Osteoblast (primary cell): ENCODE measurements around the gene BCS1L. TPM values are rescaled to one million over a fixed set of nuclear protein-coding genes. Genes with fewer than 3 reads are reported as not detected.
A peak's percentile ranks its signal among the peaks of the same experiment; 100 is the strongest.

ENCODE experiments used
- DNase-seq: peaks from one replicate; pipeline ENCODE4 v3.0.0; 2011; ENCODE audit warnings: low spot score, mixed read lengths; ENCODE audit not compliant: insufficient read length; ENCODE audit errors: missing footprints
- H2AFZ ChIP-seq: 2 replicates; pipeline ENCODE4 v1.6.0; 2011; ENCODE audit warnings: mild to moderate bottlenecking, low read length
- H3K27ac ChIP-seq: 2 replicates; pipeline ENCODE4 v1.5.1; 2011; ENCODE audit warnings: mild to moderate bottlenecking, low read depth, low read length, moderate library complexity
- H3K27me3 ChIP-seq: 2 replicates; pipeline ENCODE4 v1.6.0; 2012; ENCODE audit warnings: mild to moderate bottlenecking, control low read depth, inconsistent platforms, low read length, moderate library complexity; ENCODE audit not compliant: insufficient read depth
- H3K36me3 ChIP-seq: 2 replicates; pipeline ENCODE4 v1.5.1; 2011; ENCODE audit warnings: mild to moderate bottlenecking, low read length, control low read depth, moderate library complexity; ENCODE audit not compliant: insufficient read depth
- H3K4me1 ChIP-seq: 2 replicates; pipeline ENCODE4 v1.5.1; 2011; ENCODE audit warnings: mild to moderate bottlenecking, low read length, control low read depth, moderate library complexity; ENCODE audit not compliant: insufficient read depth
- H3K4me2 ChIP-seq: 2 replicates; pipeline ENCODE4 v1.6.0; 2011; ENCODE audit warnings: mild to moderate bottlenecking, low read length; ENCODE audit not compliant: insufficient read depth
- H3K4me3 ChIP-seq: fragments of 200-600 bp; sonication (generic); 3 replicates; pipeline ENCODE4 v1.5.1; 2012; ENCODE audit warnings: mild to moderate bottlenecking, low read length, inconsistent platforms; ENCODE audit not compliant: insufficient read depth
- H3K79me2 ChIP-seq: 2 replicates; pipeline ENCODE4 v1.6.0; 2012; ENCODE audit warnings: mild to moderate bottlenecking, low read length, control low read depth, inconsistent platforms; ENCODE audit not compliant: insufficient read depth
- H3K9me3 ChIP-seq: 2 replicates; pipeline ENCODE4 v1.5.1; 2011; ENCODE audit warnings: low read depth, low read length, control low read depth
- H4K20me1 ChIP-seq: 2 replicates; pipeline ENCODE4 v1.6.0; 2012; ENCODE audit warnings: mild to moderate bottlenecking, low read length, control low read depth; ENCODE audit not compliant: insufficient read depth
- total RNA-seq: library from RNA; depleted of rRNA; stranded (reverse); fragments of >200 nt; gene quantifications from 2 replicates; pipeline ENCODE4 v1.2.3, GENCODE V29; 2012
- TF ChIP-seq, protein P1 (sequence below): IDR thresholded peaks from 2 replicates; pipeline ENCODE4 v1.5.1; 2011; ENCODE audit warnings: mild to moderate bottlenecking, low read depth, low read length, moderate library complexity; ENCODE audit errors: extremely low read depth

BCS1L gene, protein sequence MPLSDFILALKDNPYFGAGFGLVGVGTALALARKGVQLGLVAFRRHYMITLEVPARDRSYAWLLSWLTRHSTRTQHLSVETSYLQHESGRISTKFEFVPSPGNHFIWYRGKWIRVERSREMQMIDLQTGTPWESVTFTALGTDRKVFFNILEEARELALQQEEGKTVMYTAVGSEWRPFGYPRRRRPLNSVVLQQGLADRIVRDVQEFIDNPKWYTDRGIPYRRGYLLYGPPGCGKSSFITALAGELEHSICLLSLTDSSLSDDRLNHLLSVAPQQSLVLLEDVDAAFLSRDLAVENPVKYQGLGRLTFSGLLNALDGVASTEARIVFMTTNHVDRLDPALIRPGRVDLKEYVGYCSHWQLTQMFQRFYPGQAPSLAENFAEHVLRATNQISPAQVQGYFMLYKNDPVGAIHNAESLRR
- 16.6 and 21.2 TPM in 2 replicates for total RNA-seq

DNA sequence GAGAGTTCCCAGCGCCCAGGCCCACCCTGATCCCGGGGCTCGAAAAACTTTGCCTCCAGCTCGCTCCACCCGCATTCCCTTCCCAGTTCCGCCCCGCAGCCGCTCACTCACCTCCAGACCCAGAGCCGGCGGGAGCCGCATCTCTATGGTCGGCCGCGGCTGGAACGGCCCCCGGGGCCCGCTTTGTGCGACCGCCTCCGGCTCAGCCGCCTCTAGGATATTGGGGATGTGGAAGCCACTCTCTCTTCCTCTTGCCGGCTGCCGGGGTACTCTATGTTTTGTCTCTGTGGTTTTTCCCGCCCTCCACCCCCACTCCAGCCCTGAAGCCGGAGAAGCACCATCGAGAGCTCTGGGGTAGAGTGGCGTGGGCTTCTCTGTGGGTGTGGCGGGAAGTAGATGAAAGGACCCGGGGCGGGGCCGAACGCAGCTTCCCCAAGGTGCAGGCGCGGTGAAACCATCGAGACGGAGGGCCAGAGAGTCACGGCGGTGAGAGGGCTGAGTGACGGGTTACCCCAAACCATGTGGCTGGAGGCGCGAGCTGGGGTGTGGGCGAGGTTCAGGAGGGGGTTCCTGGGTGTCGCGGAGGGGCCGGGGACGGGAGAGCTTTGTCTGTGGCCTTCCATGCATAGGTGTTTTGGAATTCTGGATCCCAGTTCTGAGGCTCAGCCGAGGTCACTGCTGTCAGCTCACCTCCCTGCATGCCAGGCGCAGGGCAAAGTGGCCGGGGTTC lies at the start of gene BCS1L, which contains the start of gene ZNF142:
Gene BCS1L, plus strand, starts transcription at position 426 of the 730 bp plus-strand sequence. CDS start 1,305 bp downstream, outside the sequence.
Gene ZNF142, minus strand, starts transcription at position 366 of the 730 bp plus-strand sequence. CDS start 3,194 bp downstream, outside the sequence.
- Histone ChIP-seq H3K27me3 (no peaks in the 10 kb centered on the region), H4K20me1 (no peaks in the 10 kb centered on the region), H3K36me3 (peaks cover 68% of the 10 kb centered on the region), H3K4me1 (peaks cover 10% of the 10 kb centered on the region), H3K27ac (peak within 1 kb of the TSS; percentile 56), H3K4me2 (peak within 1 kb of the TSS; percentile 88), H3K79me2 (peaks cover 42% of the 10 kb centered on the region), H3K4me3 (peak within 1 kb of the TSS; percentile 82), H2AFZ (peak within 1 kb of the TSS; percentile 92), H3K9me3 (no peaks in the 10 kb centered on the region)
- TF ChIP-seq, protein P1, sequence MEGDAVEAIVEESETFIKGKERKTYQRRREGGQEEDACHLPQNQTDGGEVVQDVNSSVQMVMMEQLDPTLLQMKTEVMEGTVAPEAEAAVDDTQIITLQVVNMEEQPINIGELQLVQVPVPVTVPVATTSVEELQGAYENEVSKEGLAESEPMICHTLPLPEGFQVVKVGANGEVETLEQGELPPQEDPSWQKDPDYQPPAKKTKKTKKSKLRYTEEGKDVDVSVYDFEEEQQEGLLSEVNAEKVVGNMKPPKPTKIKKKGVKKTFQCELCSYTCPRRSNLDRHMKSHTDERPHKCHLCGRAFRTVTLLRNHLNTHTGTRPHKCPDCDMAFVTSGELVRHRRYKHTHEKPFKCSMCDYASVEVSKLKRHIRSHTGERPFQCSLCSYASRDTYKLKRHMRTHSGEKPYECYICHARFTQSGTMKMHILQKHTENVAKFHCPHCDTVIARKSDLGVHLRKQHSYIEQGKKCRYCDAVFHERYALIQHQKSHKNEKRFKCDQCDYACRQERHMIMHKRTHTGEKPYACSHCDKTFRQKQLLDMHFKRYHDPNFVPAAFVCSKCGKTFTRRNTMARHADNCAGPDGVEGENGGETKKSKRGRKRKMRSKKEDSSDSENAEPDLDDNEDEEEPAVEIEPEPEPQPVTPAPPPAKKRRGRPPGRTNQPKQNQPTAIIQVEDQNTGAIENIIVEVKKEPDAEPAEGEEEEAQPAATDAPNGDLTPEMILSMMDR: no peak
- DNase-seq: peak; percentile 95

DNA sequence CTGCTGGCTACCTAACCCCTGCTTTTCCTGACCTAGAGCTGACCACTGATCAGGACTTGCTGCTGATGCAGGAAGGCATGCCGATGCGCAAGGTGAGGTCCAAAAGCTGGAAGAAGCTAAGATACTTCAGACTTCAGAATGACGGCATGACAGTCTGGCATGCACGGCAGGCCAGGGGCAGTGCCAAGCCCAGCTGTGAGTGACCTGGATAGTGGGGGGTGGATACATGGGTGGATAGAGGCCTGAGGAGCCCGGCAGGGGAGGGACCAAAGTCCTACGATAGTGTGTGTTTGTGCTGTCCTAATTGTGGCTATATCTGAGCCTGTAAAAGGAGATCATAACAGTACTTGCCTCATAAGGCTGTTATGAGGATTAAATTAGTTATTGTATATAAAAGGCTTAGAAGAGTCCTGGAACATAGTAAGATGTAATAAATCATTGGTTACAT lies 43.6 kb upstream of the BCS1L start:
- H3K36me3 ChIP-seq: no peaks in the 10 kb centered on the region
- no peaks in the 10 kb centered on the region for H4K20me1 ChIP-seq
- no peaks in the 10 kb centered on the region for H3K4me1 ChIP-seq
- H2AFZ ChIP-seq: no peak overlapping the region
- no peaks in the 10 kb centered on the region for H3K79me2 ChIP-seq
- H3K9me3 ChIP-seq: no peaks in the 10 kb centered on the region
- TF ChIP-seq, protein P1: no peak
- H3K4me2 ChIP-seq: no peak overlapping the region
- H3K4me3 ChIP-seq: no peak overlapping the region
- no peak overlapping the region for H3K27ac ChIP-seq
- no peaks in the 10 kb centered on the region for H3K27me3 ChIP-seq
- no peak for DNase-seq

DNA sequence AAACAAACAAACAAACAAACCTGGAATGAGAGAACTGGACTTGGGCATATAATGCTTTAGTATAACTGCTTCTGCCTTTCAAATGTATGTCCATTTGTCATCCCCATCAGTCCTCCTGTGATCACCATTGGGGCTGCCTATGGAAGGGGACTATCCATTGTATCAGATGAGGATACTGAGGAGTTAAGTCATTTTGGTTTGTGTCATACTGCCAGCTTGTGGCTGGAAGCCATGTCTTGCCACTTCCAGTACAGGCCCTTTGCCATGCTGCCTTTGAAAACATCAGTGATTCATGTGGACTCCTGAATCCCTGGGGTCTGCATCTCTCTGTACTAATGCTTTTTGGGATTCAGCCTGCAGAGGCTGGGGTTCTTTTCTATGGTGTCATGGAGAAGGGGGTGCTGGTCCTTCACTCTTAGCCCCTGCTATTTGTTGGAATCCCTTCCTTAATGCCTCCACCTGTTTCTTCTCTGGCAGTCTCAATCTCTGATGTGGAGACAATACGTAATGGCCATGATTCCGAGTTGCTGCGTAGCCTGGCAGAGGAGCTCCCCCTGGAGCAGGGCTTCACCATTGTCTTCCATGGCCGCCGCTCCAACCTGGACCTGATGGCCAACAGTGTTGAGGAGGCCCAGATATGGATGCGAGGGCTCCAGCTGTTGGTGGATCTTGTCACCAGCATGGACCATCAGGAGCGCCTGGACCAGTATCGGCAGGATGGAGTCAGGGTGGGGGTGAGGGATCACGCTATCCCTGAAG lies 41.2 kb upstream of the BCS1L start:
- no peak overlapping the region for H3K4me2 ChIP-seq
- TF ChIP-seq, protein P1: peak; percentile 24
- H3K27ac ChIP-seq: no peak overlapping the region
- H3K79me2 ChIP-seq: no peaks in the 10 kb centered on the region
- DNase-seq: peak; percentile 72
- no peak overlapping the region for H2AFZ ChIP-seq
- no peaks in the 10 kb centered on the region for H3K9me3 ChIP-seq
- no peaks in the 10 kb centered on the region for H4K20me1 ChIP-seq
- no peaks in the 10 kb centered on the region for H3K36me3 ChIP-seq
- H3K4me3 ChIP-seq: no peak overlapping the region
- H3K27me3 ChIP-seq: no peaks in the 10 kb centered on the region
- no peaks in the 10 kb centered on the region for H3K4me1 ChIP-seq
